NCI-H2227 treated with DMSO at 0.1 percent for 48 hours (cell line): ENCODE results near the gene SPOP.
"Not testable (repeated sequence)": the region's sequence is repeated elsewhere in the genome, so short reads cannot be mapped to it uniquely, and the experiment has no call there.

Experiments used
- DNase-seq: peaks from one replicate; lab custom pipeline; 2025; lab: John Stamatoyannopoulos, UW

SPOP gene

DNA sequence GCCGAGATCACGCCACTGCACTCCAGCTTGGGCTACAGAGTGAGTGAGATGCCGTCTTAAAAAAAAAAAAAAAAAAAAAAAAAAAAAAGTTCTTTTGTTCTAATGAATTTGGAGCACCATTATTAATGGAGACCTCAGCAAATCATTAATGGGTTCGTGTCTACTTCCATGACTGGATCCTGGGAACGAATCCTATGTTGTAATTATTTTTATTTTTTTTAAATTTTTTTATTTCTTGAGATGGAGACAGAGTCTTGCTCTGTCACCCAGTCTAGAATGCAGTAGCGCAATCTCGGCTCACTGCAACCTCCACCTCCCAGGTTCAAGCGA, 30.7 kb downstream of the SPOP start:
- no peak for DNase-seq

DNA sequence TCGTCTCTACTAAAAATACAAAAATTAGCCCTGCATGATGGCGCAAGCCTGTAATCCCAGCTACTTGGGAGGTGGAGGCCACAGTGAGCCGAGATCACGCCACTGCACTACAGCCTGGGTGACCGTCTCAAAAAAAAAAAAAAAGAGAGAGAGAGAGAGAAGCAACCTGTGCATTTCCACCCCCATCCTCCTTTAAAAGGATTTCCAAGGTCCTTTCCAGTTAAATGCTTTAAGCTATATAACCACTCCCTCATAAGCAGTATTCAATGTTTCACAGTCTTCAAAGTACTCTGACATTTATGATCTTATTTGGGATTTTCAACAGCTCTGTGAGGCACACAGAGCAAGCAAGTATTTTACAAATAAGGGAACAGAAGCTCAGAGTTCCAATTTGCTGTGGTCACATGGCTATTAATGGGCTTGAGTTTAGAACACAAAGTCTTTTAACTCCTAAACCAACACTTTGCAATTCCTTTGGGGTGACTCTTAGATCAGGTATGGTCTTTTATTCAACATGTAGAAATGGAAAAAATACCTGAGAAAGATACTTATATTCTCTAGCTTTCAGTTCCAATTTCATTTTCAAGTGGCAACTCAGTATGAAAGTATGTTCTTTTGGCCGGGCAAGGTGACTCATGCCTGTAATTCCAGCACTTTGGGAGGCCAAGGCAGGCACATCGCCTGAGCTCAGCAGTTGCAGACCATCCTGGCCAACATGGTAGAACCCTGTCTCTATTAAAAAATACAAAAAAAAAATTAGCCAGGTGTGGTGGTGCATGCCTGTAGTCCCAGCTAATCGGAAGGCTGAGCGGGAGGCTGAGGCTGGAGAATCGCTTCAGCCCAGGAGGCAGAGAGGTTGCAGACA, 31.3 kb downstream of the SPOP start:
- DNase-seq: no peak

DNA sequence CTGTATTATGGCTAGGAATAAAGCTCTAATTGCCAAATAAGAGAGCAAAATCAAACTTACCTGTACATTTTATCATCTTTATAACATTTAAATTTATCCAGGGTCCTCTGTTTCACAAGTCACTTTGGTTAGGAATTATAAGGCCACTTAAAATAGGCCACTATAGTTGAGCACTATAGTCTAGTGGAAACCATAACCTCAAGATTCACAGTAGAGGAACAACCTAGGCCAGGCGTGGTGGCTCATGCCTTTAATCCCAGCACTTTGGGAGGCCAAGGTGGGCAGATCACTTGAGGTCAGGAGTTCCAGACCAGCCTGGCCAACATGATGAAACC, 31.9 kb downstream of the SPOP start:
- DNase-seq: not testable (repeated sequence)

DNA sequence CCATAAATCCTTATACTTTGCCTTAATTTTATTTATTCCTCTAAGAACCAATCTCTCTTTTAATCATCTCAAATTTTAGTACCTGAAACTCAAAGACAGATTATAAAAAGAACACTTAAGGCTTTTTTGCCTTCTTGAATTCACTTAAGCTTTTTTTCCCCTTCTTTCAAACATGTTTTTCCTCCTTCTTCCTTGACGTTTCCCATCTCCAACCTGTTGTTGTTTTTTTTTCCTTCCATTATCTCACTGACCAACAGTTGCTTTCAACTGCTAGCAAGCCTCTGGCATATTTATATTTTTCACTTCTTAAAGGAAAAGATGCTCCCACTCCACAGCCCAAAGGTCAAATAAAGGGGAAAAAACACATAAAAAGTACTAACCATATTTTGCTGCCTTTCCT, 32.2 kb downstream of the SPOP start:
- no peak for DNase-seq

DNA sequence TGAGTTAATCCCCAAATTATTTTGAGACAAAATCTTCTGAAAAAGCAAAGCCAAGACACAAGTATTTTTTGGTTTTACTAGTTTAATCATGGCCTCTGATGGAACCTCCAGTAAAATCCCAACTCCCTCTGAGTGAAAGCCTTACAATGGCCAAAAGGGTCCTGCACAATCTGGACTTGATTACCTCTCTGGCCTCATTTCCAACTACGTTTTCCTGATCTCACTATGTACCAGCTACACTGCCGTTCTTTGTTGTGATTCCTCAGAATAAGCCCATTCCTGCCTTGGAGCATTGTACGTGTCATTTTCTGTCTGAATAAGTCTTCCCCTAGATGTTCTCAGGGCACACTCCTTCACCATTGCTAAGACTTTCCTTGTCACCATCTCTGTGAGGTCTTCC, 37.3 kb downstream of the SPOP start:
- DNase-seq: no peak

DNA sequence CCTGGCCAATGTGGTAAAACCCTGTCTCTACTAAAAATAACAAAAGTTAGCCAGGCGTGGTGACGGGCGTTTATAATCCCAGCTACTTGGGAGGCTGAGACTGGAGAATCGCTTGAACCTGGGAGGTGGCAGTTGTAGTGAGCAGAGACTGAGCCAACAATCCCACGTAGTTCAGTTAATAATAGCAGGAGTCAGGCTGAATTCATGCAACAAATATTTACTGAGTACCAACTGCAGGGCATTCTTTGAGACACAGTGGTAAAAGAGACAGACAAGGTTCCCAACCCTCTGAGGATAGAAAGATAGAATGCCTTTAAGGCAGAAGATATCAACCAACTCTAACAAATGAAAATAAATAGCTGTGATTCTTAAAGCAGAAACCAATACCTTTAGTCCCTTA, 39.1 kb downstream of the SPOP start:
- DNase-seq: no peak

DNA sequence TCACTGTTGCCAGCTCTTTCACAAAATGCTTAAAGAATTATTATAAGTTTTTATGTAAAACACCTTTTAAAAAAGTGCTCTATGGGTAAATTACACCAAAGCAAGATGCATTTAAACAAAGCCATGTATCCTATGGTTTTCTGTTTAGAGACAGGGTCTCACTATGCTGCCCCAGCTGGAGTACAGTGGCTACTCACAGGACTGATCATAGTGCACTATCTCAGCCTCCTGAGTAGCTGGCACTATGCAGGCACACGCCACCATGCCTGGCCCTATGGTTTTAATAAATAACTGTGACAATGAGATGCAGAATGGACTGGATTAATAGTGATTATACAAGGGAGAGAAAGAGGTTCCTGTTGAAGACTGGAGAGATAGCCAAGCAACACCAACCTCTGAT, 40.2 kb downstream of the SPOP start:
- DNase-seq: no peak

DNA sequence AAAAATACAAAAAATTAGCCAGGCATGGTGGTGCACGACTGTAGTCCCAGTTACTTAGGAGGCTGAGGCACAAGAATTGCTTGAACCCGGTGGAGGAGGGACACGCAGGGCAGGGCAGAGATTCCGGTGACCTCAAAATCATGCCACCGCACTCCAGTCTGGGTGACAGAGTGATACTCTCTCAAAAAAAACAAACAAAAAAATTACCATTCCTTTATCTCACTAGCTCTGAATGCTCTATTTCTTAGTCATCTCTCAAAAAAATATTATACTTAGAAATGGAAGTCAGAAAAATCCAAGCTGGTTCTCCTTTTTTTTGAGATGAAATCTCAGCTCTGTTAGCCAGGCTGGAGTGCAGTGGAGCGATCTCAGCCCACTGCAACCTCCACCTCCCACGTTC, 40.8 kb downstream of the SPOP start:
- no peak for DNase-seq

DNA sequence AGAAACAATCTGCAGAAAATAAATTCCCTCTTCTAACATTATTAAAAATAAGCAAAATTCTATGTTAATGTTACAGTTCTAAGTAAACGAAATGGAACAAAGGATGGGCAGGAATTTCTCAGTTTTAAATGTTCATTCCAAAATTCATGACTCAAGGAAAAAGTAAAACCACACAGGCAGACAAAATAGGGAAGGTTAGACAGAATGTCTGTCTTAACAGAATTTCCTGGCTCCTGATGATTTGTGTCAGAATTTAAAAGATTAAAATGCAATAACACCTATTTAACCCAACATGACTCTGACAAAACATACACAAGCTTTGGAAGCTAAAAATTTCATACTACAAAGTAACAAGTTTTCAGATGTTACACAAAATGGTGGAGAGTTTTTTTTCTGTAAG, 42.8 kb downstream of the SPOP start:
- DNase-seq: no peak

DNA sequence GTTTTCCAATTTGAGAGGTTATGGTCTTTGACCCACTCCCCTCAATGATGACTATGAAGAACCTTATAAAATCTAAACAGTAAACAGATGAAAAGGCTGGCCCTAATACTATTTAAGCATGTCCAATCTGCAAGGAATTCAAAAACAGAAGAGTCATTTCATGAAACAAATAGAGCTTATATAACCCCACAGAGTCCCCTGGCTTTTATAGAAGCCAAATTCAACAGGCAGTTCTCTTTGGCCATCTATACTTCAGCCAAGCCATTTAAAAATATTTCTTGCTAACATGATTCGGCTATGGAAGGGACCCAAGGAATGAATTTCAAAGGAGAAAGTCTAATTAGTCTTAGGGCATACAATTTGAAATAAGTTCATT, 43.4 kb downstream of the SPOP start:
- DNase-seq: no peak

DNA sequence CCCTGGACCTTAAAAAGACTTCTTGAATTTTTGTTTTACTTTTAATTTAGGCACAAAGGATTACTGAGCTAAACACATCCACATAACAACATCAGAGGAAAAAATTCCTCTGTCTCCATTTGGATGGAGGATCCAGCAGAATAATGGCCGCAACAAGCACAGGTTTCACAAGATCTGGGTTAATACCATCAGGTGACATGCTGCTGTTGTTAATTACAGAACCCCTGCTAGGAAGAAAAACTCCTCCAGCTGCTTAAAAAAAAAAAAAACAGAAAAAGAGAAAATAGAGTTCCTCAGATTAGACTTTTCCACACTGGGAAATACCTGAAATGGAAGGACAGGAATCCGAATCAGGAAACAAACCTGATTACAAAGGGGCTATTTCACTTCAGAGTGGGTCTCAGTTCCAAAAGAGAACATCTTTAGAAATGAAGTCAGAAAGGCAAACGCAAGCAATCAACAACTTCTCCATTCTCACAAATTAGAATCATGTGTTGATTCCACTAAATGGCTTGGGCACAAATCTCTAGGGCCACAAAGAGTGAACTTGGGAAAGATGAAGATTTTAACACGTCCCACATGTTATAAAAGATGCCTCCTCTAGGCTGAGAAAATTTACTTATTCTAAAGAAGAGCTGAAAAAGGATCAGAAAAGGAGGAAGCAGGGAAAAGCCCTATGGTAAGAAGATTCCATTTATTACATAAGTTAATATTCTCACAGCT, 44.0 kb downstream of the SPOP start:
- DNase-seq: no peak

DNA sequence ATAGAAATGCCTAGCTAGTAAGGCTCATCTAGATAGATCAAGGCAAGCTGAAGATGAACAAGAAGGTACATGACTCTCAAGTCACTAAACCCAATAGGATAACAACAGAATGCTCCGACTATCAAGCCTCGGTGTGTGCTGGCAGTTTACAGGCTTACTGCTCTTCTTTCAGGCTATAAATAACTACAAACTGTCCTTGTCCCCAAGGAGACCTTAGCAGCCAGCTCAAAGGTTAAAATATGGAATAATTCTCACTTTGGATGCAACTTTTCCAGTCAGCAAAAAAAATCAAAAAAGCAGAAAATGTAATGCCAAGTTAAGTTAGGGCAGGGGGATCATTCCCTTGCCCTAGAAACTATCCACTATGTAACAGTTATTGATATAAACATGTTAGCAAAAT, 44.6 kb downstream of the SPOP start:
- DNase-seq: no peak

DNA sequence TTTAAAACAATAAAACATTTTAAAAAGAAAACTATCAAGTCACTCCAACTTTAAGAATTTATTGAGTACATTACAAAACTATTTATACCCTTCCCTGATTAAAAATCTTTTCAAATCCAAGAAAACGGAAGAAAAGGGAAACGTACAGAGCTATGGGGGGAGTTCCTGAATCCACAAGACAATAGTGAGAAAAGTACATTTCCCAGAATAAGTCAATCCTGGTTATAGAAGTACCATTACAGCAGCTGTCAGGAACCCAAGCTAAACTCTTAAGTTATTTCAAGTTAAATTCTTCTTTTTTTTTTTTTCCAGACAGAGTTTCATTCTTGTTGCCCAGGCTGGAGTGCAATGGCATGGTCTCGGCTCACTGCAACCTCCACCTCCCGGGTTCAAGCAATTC, 45.7 kb downstream of the SPOP start:
- DNase-seq: no peak

DNA sequence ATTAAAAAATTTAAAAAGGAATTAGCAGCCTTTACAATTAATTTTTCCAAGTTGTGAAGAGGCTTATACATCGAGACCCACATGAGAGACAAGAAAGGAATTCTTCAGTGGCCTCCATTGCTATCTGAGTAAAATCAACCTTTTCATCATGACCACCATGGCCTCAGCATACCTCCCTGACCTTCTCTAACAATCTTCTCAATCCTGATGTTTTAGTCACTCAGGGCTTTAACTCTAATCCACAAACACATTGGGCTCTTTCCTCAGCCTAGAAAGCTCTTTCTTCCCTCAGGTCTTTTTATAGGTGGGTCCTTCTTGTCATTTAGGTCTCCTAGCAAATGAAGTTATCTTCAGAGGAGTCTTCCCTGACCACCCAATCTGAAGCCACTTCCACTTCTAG, 46.4 kb downstream of the SPOP start:
- no peak for DNase-seq

DNA sequence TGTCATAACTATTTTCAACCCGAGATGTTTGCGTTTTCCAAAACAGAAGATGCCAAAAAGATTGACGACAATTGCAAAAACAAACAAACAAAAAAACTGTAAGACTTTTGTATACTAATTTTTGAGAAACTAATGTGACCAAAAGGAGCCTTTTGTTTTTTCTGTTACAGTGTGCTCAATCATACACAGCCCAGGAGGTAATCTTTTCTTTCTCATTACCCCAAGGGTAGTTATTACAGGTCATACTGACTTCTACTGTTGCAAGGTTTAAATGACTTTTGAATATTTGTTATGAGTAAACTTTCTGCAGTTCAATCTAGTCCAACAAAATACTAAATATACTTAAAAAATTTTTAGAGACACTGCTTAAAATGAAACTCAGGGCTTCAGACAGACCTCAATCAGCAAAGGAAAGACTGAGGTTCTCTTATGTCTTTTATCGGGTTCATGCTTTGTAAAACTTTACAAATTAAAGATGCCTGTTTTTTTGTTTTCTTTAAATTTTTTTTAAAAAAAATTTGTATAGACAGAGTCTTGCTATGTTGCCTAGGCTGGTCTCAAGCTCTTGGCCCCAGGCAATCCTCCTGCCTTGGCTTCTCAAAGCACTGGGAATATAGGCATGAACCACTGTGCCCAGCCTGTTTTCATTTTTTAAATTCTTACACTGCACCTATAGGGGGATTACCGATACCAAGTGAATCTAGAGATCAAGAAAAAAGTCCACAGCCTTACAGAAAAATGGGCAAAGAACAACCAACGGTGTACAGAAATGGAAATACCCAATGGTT, 47.6 kb downstream of the SPOP start:
- no peak for DNase-seq

DNA sequence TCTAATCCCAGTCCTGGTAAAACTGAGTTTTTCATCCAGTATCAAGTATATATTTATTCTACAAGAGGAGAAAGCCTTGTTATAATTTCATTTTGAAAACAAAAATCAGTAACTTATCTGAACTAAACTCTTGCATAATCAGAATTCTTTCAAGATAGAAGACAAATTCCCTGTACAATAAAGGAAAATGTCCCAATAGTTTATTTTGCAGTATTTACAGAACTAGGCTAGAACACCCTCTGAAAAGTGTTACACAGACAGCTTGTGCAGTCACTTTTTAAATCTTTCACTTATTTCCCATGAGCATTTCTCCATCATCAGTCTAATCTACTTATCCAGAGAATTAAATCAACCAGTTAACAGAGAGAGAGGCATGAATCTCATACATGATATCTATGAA, 48.5 kb downstream of the SPOP start:
- no peak for DNase-seq

DNA sequence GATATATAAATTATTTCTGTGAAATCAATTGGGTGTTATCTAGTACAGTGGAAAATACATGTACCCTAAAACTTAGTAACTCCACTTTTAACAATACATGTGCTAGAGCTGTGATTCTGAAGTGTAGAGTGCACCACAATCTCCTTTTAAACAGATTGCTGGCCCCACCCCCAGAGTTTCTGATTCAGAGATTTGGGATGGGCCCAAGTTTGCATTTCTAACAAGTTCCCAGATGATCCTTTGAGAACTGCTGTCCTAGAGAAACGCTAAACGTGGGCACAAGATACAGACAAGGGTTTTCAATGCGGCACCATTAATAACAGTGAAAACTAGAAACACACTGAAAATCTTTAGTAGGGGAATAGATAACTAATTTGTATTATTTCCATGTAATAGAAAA, 53.0 kb downstream of the SPOP start:
- no peak for DNase-seq

DNA sequence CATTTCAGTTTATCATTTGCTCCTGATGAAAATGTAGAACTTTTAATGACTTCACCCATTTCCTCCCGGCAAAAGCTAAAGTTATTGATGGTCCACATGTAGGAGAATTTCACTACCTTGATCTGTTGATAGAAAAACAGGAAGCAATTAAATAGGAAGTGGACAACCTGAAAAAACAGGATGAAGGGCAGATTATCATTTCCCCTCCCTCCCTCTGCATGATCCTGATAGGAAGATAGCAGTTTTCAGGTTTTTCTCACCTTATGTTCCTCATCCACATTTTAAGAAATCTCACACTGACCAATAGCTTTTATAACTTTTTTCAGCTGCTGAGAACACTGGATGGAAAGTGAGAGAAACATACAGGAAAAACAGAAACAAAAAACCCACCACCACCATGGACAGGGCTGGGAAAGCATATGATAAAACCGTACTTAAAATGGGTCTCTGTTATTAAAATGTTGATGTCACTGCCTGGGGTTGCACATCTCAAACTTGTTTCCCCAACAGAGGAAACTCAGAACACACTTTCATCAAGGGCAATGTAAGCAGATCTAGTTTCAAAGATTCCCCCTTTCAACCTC, 55.9 kb downstream of the SPOP start:
- DNase-seq: no peak

DNA sequence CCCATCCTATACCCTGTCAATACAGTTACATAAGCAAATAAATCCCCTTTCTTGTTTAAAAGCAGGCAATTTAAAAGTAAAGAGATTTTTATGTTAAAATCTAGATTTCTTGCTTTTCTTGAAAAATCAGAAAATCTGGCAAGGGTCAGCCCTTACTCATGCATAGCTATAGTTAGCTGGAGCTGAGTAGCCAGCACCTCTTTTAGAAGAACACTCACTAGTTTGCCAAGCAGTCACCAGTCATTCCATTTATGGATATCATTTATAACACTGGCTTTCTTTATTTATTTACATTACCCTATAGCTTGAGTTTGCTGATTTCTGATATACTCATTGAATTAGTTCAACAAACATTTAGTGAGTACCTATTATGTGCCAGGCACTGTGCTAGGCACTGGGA, 56.5 kb downstream of the SPOP start:
- DNase-seq: no peak

DNA sequence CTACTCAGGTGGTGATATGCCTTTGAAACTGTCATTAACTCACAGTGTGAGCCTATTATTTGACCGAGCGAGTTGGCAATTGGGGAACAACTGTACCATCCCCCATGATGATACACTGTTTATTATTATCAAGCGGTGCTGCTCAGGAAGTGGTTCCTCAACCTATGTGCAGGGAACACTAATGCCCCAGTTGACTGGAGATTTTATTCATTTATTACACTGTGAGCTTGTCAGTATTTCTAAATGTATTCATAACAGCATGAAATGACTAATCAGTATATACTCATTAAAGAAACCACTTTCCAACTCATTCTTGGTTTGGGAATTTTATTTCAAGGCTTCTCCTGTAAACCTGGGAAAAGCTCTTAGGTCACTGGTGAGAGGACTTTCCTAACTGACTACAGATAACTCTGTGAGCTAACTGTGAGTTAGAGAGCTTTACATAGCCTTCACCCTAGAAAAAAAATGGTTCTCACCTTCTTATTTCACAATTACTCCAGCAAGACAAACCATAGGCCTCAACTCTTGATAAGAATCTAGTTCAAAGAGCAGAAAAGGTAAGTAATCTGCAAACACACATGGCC, 59.8 kb downstream of the SPOP start:
- DNase-seq: peak; percentile 79

DNA sequence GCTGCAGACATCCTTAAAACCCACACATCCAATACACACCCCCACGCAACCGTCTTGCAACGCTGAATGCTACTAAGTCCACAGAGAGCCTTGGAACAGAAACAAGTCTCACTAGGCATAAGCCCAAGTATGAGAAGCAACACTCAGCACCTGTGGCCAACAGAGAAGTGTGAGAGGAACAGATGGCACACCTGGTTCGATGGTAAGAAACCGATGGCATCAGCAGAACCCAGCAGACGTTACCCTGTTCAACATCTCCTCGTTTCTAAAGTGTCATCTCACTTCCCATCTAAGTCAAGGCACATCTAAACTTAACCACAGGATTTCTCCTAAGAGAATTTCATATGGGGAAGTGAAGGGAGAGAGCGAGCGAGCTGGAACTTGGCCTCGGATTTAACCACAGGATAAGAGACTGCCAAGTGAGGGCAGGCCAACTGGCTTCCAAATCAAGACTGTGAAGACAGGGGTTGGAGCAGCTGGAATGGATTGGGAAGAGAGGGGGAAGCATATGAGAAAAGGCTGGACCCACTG, 61.2 kb downstream of the SPOP start:
- DNase-seq: no peak

DNA sequence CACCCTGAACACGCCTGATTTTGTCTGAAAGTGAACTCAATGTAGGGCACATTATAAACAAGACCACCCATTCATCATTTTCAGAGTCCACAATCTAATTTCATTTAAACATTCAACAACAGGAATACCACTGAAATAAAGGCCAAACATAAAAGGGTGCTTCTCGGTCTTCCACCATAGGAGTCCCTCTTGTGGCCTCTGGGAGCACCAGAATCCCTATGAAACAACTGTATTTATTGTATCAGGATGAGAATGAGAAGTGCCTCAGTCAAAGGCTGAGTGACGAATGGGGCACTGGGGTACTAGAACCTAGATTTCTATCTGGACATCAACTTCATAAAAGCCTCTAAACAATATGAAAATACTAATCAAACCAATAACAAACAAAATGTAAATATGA, 61.8 kb downstream of the SPOP start:
- DNase-seq: no peak
